Kidney (tissue), 14 donors: ENCODE measurements around the gene PAQR3. TPM values are rescaled to one million over a fixed set of nuclear protein-coding genes. Genes with fewer than 3 reads are reported as not detected.

Experiments
- DNase-seq, 5 donors: peaks; one replicate each; pipeline ENCODE4 v3.0.0-alpha.2; 2013 to 2020
- FAIRE-seq: peaks from 2 replicates; lab custom pipeline; 2012; peaks lifted over from hg19 to GRCh38; lab: Jason Lieb, UNC
- H3K27ac ChIP-seq, 2 donors: one replicate each; pipeline ENCODE4 v1.7.0; 2013; ENCODE audit warnings: low read depth in 2 of 2, low read length in 2 of 2, inconsistent platforms in 1 of 2
- H3K27me3 ChIP-seq: one replicate; pipeline ENCODE4 v1.7.1; 2013; ENCODE audit warnings: low read length, inconsistent platforms; ENCODE audit not compliant: control insufficient read depth, insufficient read depth
- H3K36me3 ChIP-seq, 3 donors: one replicate each; pipeline versions ENCODE4 v1.7.0 to v1.7.1; 2013; ENCODE audit warnings: low read length in 3 of 3, control low read depth in 1 of 3, inconsistent platforms in 1 of 3; ENCODE audit not compliant: insufficient read depth in 3 of 3, control insufficient read depth in 2 of 3
- H3K4me1 ChIP-seq, 3 donors: one replicate each; pipeline versions ENCODE4 v1.7.0 to v1.7.1; 2013; ENCODE audit warnings: low read length in 3 of 3, inconsistent platforms in 1 of 3, low read depth in 1 of 3; ENCODE audit not compliant: control insufficient read depth in 2 of 3, insufficient read depth in 2 of 3
- H3K4me3 ChIP-seq, 3 donors: one replicate each; pipeline versions ENCODE4 v1.7.0 to v1.8.1; 2013; ENCODE audit warnings: low read length in 3 of 3, control low read depth in 1 of 3, inconsistent platforms in 1 of 3
- H3K9ac ChIP-seq, 3 donors: one replicate each; pipeline versions ENCODE4 v1.7.0 to v1.7.1; 2013; ENCODE audit warnings: low read length in 3 of 3, control low read depth in 1 of 3, inconsistent platforms in 1 of 3
- H3K9me3 ChIP-seq, 3 donors: one replicate each; pipeline versions ENCODE4 v1.7.0 to v1.7.1; 2013; ENCODE audit warnings: low read length in 3 of 3, control low read depth in 1 of 3, inconsistent platforms in 1 of 3; ENCODE audit not compliant: control insufficient read depth in 2 of 3, insufficient read depth in 1 of 3
- CTCF ChIP-seq: IDR thresholded peaks from 3 replicates; pipeline ENCODE4 v1.5.1; 2012; ENCODE audit warnings: mild to moderate bottlenecking, moderate library complexity, borderline replicate concordance; ENCODE audit not compliant: insufficient read depth; ENCODE audit errors: extremely low read depth
- intact Hi-C: fragments of 100-400 bp; cut with DNase I; formaldehyde crosslinking; loops from one replicate; pipeline ENCODE4 v1.11.1; 2022
- polyA plus RNA-seq: library from polyadenylated mRNA; stranded (reverse); fragments of 350-450 nt; fragmentation: Illumina TruSeq; extraction: RNeasy Lipid Tissue Mini Kit (QIAGEN cat#74804); gene quantifications from one replicate; pipeline ENCODE4 v1.2.3, GENCODE V29; 2014; ENCODE audit warnings: low read depth, low replicate concordance; ENCODE audit not compliant: insufficient read depth
- total RNA-seq: library from RNA; stranded (reverse); fragmentation: NEBNext Ultra II Directional; extraction: Animal tissue kit (Norgen Biotek cat#: 25700); gene quantifications from one replicate; pipeline ENCODE4 v1.2.1, GENCODE V29; 2021
- donor health status: control.
- donor health status: control.
- donor health status: control.
- donor health status: control.
- donor health status: control.
- donor health status: DM: yes; HTN: yes; CAD: no.
- donor health status: Normal renal cell carcinoma (clear cell type).

PAQR3 gene
- total and polyA plus RNA-seq, 2 donors from 2014 or later: 4.9 to 11.4 TPM

GRCh38 chr4:78953231-78953630 lies 14.0 kb upstream of the PAQR3 start:
- FAIRE-seq: no peak
- H3K36me3 ChIP-seq: no peaks in the 10 kb centered on the region
- H3K27ac ChIP-seq: no peak overlapping the region
- H3K27me3 ChIP-seq: no peaks in the 10 kb centered on the region
- H3K4me3 ChIP-seq: no peak overlapping the region
- intact Hi-C loops: loop anchor here (10.0 kb wide), 1 partner anchor 1262 kb away; no protein-coding TSS in a partner anchor
- H3K9ac ChIP-seq: no peak overlapping the region
- TF ChIP-seq CTCF: no peak
- DNase-seq: no peak
- H3K4me1 ChIP-seq: no peaks in the 10 kb centered on the region
- no peaks in the 10 kb centered on the region for H3K9me3 ChIP-seq

- Histone ChIP-seq H3K27ac (no peak overlapping the region), H3K9ac (no peak overlapping the region), H3K27me3 (no peaks in the 10 kb centered on the region), H3K4me1 (no peaks in the 10 kb centered on the region), H3K36me3 (no peaks in the 10 kb centered on the region), H3K9me3 (no peaks in the 10 kb centered on the region), H3K4me3 (no peak overlapping the region)
- intact Hi-C loops: loop anchor here (10.0 kb wide), 1 partner anchor 1263 kb away; no protein-coding TSS in a partner anchor
- peak in 2 of 5 donors; percentile 62 to 75 for DNase-seq
- FAIRE-seq: peak; percentile 98
- TF ChIP-seq CTCF: peak; percentile 67
Observed at GRCh38 chr4:78951862-78952472, 12.7 kb upstream of the PAQR3 start.

- TF ChIP-seq CTCF: no peak
- Histone ChIP-seq H3K4me1 (no peaks in the 10 kb centered on the region), H3K4me3 (no peak overlapping the region), H3K36me3 (no peaks in the 10 kb centered on the region), H3K9me3 (no peaks in the 10 kb centered on the region), H3K9ac (no peak overlapping the region), H3K27me3 (no peaks in the 10 kb centered on the region), H3K27ac (no peak overlapping the region)
- intact Hi-C loops: loop anchor here (10.0 kb wide), 1 partner anchor 1265 kb away; no protein-coding TSS in a partner anchor
- DNase-seq (no peak), FAIRE-seq (no peak)
Observed at GRCh38 chr4:78949735-78950134, 10.5 kb upstream of the PAQR3 start.

- no peak for TF ChIP-seq CTCF
- intact Hi-C loops: no loop called here
- Histone ChIP-seq H3K9me3 (no peaks in the 10 kb centered on the region), H3K27me3 (no peaks in the 10 kb centered on the region), H3K4me1 (no peaks in the 10 kb centered on the region), H3K4me3 (no peak overlapping the region), H3K27ac (no peak overlapping the region), H3K9ac (no peak overlapping the region), H3K36me3 (no peaks in the 10 kb centered on the region)
- DNase-seq (no peak), FAIRE-seq (no peak)
Observed at GRCh38 chr4:78945651-78946179, 6.5 kb upstream of the PAQR3 start.
